HCT116 (cell line): Measurements from ENCODE around the gene CACNA1C. TPM values are rescaled to one million over a fixed set of nuclear protein-coding genes. Genes with fewer than 3 reads are reported as not detected.

ENCODE experiments used
- ATAC-seq: fragments of 200-7000 bp; cut with Tn5 transposase; 2 replicates; pipeline ENCODE4 v1.9.1; 2020; ENCODE audit warnings: mild to moderate bottlenecking, moderate library complexity
- BruUV-seq: library from RNA; stranded (reverse); fragments of 400-500 nt; replicated peaks from 2 replicates; lab custom pipeline; 2021; lab: Mats Ljungman, UMichigan
- CTCF ChIA-PET: fragments of 300-600 bp; sonication (Branson Sonifier 250); formaldehyde crosslinking; loops from one replicate; lab custom pipeline; 2021; ENCODE audit warnings: antibody characterized with exemption; lab: Charles Lee
- POLR2A ChIA-PET: fragments of 300-600, 350-600 bp; sonication (Branson Sonifier 250); formaldehyde crosslinking; loops from one replicate; lab custom pipeline; 2021; ENCODE audit warnings: antibody characterized with exemption; lab: Charles Lee
- RAD21 ChIA-PET, 2 experiments: fragments of 300-600 bp; sonication (Branson Sonifier 250); formaldehyde crosslinking; loops; one replicate each; lab custom pipeline; 2023; ENCODE audit warnings: low total read pairs in 2 of 2; ENCODE audit not compliant: uncharacterized antibody in 2 of 2, unreplicated experiment in 2 of 2, low non-redundant PET in 1 of 2; lab: Charles Lee
- DNase-seq: peaks from one replicate; pipeline ENCODE4 v3.0.0-alpha.2; 2010; ENCODE audit warnings: low read depth, low spot score
- H2AFZ ChIP-seq: fragments of 200-600 bp; shearing (Covaris generic), sonication (generic); 2 replicates; pipeline ENCODE4 v1.6.1; 2017; ENCODE audit warnings: low read depth, mixed run types, mixed read lengths, antibody characterized with exemption, low read length; ENCODE audit not compliant: poor library complexity, severe bottlenecking
- H3K27ac ChIP-seq: 2 replicates; pipeline ENCODE4 v1.5.1; 2012; ENCODE audit warnings: low read depth, low read length
- H3K27me3 ChIP-seq: fragments of 200-600 bp; sonication (generic); 2 replicates; pipeline ENCODE4 v1.6.1; 2016; ENCODE audit warnings: mixed run types, low read length, mixed read lengths; ENCODE audit not compliant: insufficient read depth
- H3K36me3 ChIP-seq, 2 experiments: fragments of 200-500 bp in 1 of 2; fragments of 200-600 bp in 1 of 2; sonication (Bioruptor generic) in 1 of 2; sonication (generic) in 1 of 2; 2 replicates each; pipeline versions ENCODE4 v1.5.1 to v1.6.1; 2014 to 2016; ENCODE audit warnings: low read length in 2 of 2, inconsistent platforms in 1 of 2, mixed read lengths in 1 of 2, mixed run types in 1 of 2; ENCODE audit not compliant: insufficient read depth in 2 of 2, control insufficient read depth in 1 of 2
- H3K4me1 ChIP-seq, 2 experiments: fragments of 200-600 bp in 1 of 2; sonication (generic) in 1 of 2; 2 replicates each; pipeline versions ENCODE4 v1.5.1 to v1.6.1; 2012 to 2017; ENCODE audit warnings: low read length in 2 of 2, inconsistent platforms in 1 of 2, mild to moderate bottlenecking in 1 of 2, mixed read lengths in 1 of 2, mixed run types in 1 of 2, moderate library complexity in 1 of 2; ENCODE audit not compliant: insufficient read depth in 2 of 2, control insufficient read depth in 1 of 2
- H3K4me2 ChIP-seq: fragments of 200-600 bp; sonication (generic); 2 replicates; pipeline ENCODE4 v1.6.1; 2017; ENCODE audit warnings: mixed run types, low read length, mixed read lengths
- H3K4me3 ChIP-seq, 2 experiments: fragments of 200-600 bp in 1 of 2; sonication (generic) in 1 of 2; replicated peaks in 1 of 2; 2 replicates each; pipeline ENCODE4 v1.5.1; 2011 to 2016; ENCODE audit warnings: low read length in 2 of 2, control low read depth in 1 of 2, low read depth in 1 of 2, mild to moderate bottlenecking in 1 of 2, mixed read lengths in 1 of 2, mixed run types in 1 of 2
- H3K79me2 ChIP-seq: fragments of 200-600 bp; sonication (generic); 2 replicates; pipeline ENCODE4 v1.6.1; 2017; ENCODE audit warnings: mild to moderate bottlenecking, mixed run types, low read length, moderate library complexity, mixed read lengths; ENCODE audit not compliant: insufficient read depth
- H3K9ac ChIP-seq: fragments of 200-600 bp; sonication (generic); 2 replicates; pipeline ENCODE4 v1.6.1; 2016; ENCODE audit warnings: low read length, mixed read lengths
- H3K9me2 ChIP-seq: fragments of 200-600 bp; sonication (generic), shearing (Covaris generic); 2 replicates; pipeline ENCODE4 v1.6.1; 2017; ENCODE audit warnings: mixed run types, mild to moderate bottlenecking, moderate library complexity; ENCODE audit not compliant: insufficient read depth
- H3K9me3 ChIP-seq, 2 experiments: fragments of 200-500 bp in 1 of 2; fragments of 200-600 bp in 1 of 2; sonication (Bioruptor generic) in 1 of 2; sonication (generic) in 1 of 2; 2 replicates each; pipeline ENCODE4 v1.6.1; 2014 to 2017; ENCODE audit warnings: low read length in 2 of 2, mixed read lengths in 2 of 2, inconsistent platforms in 1 of 2, low read depth in 1 of 2, mild to moderate bottlenecking in 1 of 2, mixed run types in 1 of 2, moderate library complexity in 1 of 2; ENCODE audit not compliant: control insufficient read depth in 1 of 2, insufficient read depth in 1 of 2
- H4K20me1 ChIP-seq: fragments of 200-600 bp; sonication (generic), shearing (Covaris generic); 2 replicates; pipeline ENCODE4 v1.6.1; 2017; ENCODE audit warnings: mixed run types, mild to moderate bottlenecking, moderate library complexity; ENCODE audit not compliant: insufficient read depth
- EGR1 ChIP-seq: IDR thresholded peaks from 2 replicates; pipeline ENCODE4 v1.6.1; 2012; ENCODE audit warnings: low read depth
- ELF1 ChIP-seq: IDR thresholded peaks from 2 replicates; pipeline ENCODE4 v1.6.1; 2012; ENCODE audit warnings: low read depth, borderline replicate concordance
- EZH2phosphoT487 ChIP-seq: fragments of 200-600 bp; IDR thresholded peaks from 2 replicates; pipeline ENCODE4 v1.6.1; 2018; ENCODE audit warnings: antibody characterized with exemption, borderline replicate concordance
- FOSL1 ChIP-seq: IDR thresholded peaks from 2 replicates; pipeline ENCODE4 v1.6.1; 2012; ENCODE audit warnings: low read depth
- JUND ChIP-seq: IDR thresholded peaks from 2 replicates; pipeline ENCODE4 v1.6.1; 2012
- POLR2AphosphoS5 ChIP-seq: IDR thresholded peaks from 2 replicates; pipeline ENCODE4 v1.6.1; 2011; ENCODE audit warnings: mild to moderate bottlenecking, low read depth, low read length, moderate library complexity
- RAD21 ChIP-seq: IDR thresholded peaks from 2 replicates; pipeline ENCODE4 v1.6.1; 2012; ENCODE audit warnings: low read depth, mild to moderate bottlenecking
- SP1 ChIP-seq: IDR thresholded peaks from 2 replicates; pipeline ENCODE4 v1.6.1; 2012; ENCODE audit warnings: low read depth
- intact Hi-C: fragments of 100-400 bp; cut with micrococcal nuclease; formaldehyde crosslinking; loops from 2 replicates; pipeline ENCODE4 v1.10.0; 2022
- total RNA-seq: library from RNA; stranded (reverse); gene quantifications from one replicate; pipeline ENCODE4 v1.2.1, GENCODE V29; 2021; ENCODE audit not compliant: unreplicated experiment
- TF ChIP-seq, protein P1 (sequence below): IDR thresholded peaks from 2 replicates; pipeline ENCODE4 v1.6.1; 2012

CACNA1C gene
- total RNA-seq, 1 experiment from 2014 or later: 0.05 TPM

DNA sequence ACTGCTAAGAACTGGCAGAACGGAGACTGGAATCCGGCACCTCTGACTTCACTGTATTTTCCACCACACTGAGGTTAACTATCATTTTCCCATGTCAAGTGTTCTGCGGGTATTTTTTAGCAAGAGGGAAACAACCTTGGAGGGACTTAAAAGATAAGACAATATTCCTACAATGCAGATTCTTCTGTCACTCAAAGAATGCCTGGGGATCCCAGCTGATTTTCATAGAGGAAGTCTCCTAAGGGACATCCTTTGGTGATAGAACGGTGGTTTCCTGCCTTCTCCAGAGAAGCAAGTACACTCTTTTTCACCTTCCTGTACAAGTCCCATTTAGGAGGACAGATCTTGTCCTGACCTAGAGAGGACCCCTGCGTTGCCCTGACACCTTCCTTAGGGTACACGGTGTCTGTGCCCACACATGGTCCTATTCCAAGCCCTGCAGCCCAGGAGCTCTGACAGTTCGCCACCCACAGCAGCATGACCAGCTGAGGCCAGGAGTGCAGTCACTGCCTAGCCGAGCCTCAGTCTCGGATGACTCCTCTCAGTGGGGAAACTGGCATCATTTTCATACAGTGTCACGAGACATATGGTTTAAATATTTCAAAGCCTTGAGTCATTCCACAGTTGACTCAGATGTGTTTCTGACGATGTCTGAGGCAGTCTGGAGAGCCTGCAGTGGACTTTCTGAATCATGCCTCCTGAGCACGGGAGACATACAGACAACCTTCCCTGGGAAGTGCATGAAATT, 560.7 kb downstream of the CACNA1C start:
- Histone ChIP-seq H3K9me3 (no peaks in the 10 kb centered on the region), H3K36me3 (no peaks in the 10 kb centered on the region), H3K4me2 (peak overlapping the region; percentile 40), H3K79me2 (no peaks in the 10 kb centered on the region), H3K27ac (no peak overlapping the region), H2AFZ (no peak overlapping the region)
- intact Hi-C loops: no loop called here
- RAD21 ChIA-PET: no interaction called here
- POLR2A ChIA-PET: no interaction called here
- no TSS peak for BruUV-seq
- TF ChIP-seq EZH2phosphoT487: no peak
- peak; percentile 68 for TF ChIP-seq JUND
- peak; percentile 32; the same call in 1 of the 2 replicates for TF ChIP-seq SP1
- TF ChIP-seq EGR1: no peak
- TF ChIP-seq FOSL1: peak; percentile 62
- TF ChIP-seq, all 23 proteins: peak for 3
- ATAC-seq (peak; percentile 70), DNase-seq (peak; percentile 54)
- Histone ChIP-seq H3K9me2 (no peaks in the 10 kb centered on the region), H4K20me1 (no peaks in the 10 kb centered on the region), H3K27me3 (peaks cover 7% of the 10 kb centered on the region), H3K4me1 (peaks cover 0 to 10% of the 10 kb centered on the region in 2 experiments; a peak in 2 of 4 replicates), H3K4me3 (no peak overlapping the region), H3K9ac (no peak overlapping the region)
- CTCF ChIA-PET: interaction anchor here (2.1 kb wide), 1 partner anchor 27 kb away, joined by 5 read pairs; no protein-coding TSS in a partner anchor

- Histone ChIP-seq H3K9me3 (no peaks in the 10 kb centered on the region), H3K27ac (no peak overlapping the region)
- ChIA-PET CTCF (interaction anchor here (2.1 kb wide), 1 partner anchor 27 kb away, joined by 5 read pairs; no protein-coding TSS in a partner anchor), RAD21 (no interaction called here)
- no peak for ATAC-seq
- TF ChIP-seq RAD21 (no peak), ELF1 (no peak), POLR2AphosphoS5 (no peak)
- TF ChIP-seq, protein P1, sequence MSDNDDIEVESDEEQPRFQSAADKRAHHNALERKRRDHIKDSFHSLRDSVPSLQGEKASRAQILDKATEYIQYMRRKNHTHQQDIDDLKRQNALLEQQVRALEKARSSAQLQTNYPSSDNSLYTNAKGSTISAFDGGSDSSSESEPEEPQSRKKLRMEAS: no peak
- TF ChIP-seq, all 23 proteins: peak for 0
- POLR2A ChIA-PET: no interaction called here
- Histone ChIP-seq H3K79me2 (no peaks in the 10 kb centered on the region), H3K4me1 (peaks cover 0 to 10% of the 10 kb centered on the region in 2 experiments; a peak in 2 of 4 replicates), H3K27me3 (peaks cover 13% of the 10 kb centered on the region; the same call in 1 of the 2 replicates), H3K4me2 (peak overlapping the region; percentile 40; the same call in 1 of the 2 replicates), H2AFZ (no peak overlapping the region), H4K20me1 (no peaks in the 10 kb centered on the region), H3K36me3 (no peaks in the 10 kb centered on the region), H3K4me3 (no peak overlapping the region), H3K9ac (no peak overlapping the region), H3K9me2 (no peaks in the 10 kb centered on the region)
- intact Hi-C loops: no loop called here
- DNase-seq: no peak
- BruUV-seq: no TSS peak
These were observed 561.6 kb downstream of the CACNA1C start for GRCh38 chr12:2614341-2614740.
